ENCODE results near the gene ST7.
"Not testable (repeated sequence)": the region's sequence is repeated elsewhere in the genome, so short reads cannot be mapped to it uniquely, and the experiment has no call there.

ST7 gene

DNA sequence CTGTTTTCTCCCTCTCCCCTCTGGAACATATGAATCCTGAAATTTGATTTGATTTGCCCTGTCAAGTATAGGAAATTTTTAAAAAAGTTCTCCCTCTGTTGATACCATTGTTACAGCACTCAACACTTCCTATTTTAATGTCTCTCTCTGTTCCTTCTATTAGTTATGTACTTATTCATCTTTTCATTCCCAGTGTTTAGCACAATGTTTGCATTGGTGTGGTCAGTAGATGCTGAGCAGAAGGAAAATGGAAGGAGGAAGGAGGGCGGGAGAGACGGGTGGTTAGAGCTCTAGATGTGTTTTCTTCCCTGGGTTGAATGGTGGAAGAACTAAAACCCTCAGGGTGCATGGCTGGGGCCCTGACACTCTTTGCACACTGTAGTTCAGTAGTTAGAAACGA lies 290.1 kb downstream of the ST7 start:
- no peaks in the 10 kb centered on the region for H3K9me3 ChIP-seq (ENCODE audit: control insufficient read depth in 2 of 2, low read length in 2 of 2)
- no peaks in the 10 kb centered on the region for H3K36me3 ChIP-seq (ENCODE audit: control insufficient read depth in 2 of 2, insufficient read depth in 2 of 2, low read length in 2 of 2)
- H3K4me3 ChIP-seq (ENCODE audit: low read length in 2 of 2): no peak overlapping the region
- H3K27ac ChIP-seq (ENCODE audit: low read length): no peak overlapping the region
- no peaks in the 10 kb centered on the region for H3K4me1 ChIP-seq (ENCODE audit: control insufficient read depth, insufficient read depth, low read length)
- H3K9ac ChIP-seq (ENCODE audit: low read length in 2 of 2): no peak overlapping the region
- no peaks in the 10 kb centered on the region for H3K27me3 ChIP-seq (ENCODE audit: control insufficient read depth in 1 of 2, insufficient read depth in 2 of 2, low read length in 2 of 2)

DNA sequence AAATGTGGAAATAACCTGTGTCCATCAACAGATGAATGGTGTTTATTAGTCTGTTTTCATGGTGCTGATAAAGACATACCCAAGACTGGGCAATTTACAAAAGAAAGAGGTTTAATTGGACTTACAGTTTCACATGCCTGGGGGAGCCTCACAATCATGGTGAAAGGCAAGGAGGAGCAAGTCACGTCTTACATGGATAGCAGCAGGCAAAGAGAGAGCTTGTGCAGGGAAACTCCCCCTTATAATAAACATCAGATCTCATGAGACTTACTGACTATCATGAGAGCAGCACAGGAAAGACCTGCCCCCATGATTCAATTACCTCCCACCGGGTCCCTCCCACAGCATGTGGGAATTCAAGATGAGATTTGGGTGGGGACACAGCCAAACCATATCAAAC lies 292.4 kb downstream of the ST7 start:
- H3K4me3 ChIP-seq (ENCODE audit: low read length in 2 of 2); H3K9ac ChIP-seq (ENCODE audit: low read length in 2 of 2); H3K36me3 ChIP-seq (ENCODE audit: control insufficient read depth in 2 of 2, insufficient read depth in 2 of 2, low read length in 2 of 2); H3K27me3 ChIP-seq (ENCODE audit: control insufficient read depth in 1 of 2, insufficient read depth in 2 of 2, low read length in 2 of 2); H3K4me1 ChIP-seq (ENCODE audit: control insufficient read depth, insufficient read depth, low read length); H3K27ac ChIP-seq (ENCODE audit: low read length); H3K9me3 ChIP-seq (ENCODE audit: control insufficient read depth in 2 of 2, low read length in 2 of 2): not testable (repeated sequence)

DNA sequence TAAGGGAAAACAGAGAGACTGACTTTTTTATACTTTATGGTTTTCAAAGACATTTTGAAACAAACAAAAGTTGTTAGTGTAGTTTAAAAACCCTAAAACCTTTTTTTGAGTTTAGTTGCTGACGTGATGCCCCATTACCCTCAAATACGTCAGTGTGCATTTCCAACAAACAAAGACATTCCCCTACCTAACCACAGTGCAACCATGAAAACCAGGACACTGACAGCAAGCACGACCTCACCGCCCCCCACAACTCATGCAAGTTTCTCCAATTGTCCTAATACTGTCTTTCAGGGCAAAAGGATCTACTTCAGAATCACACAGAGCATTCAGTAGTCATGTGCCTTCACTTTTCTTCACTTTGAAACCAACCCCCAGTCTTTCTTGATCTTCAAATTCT lies 294.5 kb downstream of the ST7 start:
- no peak overlapping the region for H3K9ac ChIP-seq (ENCODE audit: low read length in 2 of 2)
- H3K27me3 ChIP-seq (ENCODE audit: control insufficient read depth in 1 of 2, insufficient read depth in 2 of 2, low read length in 2 of 2): no peaks in the 10 kb centered on the region
- no peaks in the 10 kb centered on the region for H3K36me3 ChIP-seq (ENCODE audit: control insufficient read depth in 2 of 2, insufficient read depth in 2 of 2, low read length in 2 of 2)
- no peaks in the 10 kb centered on the region for H3K4me1 ChIP-seq (ENCODE audit: control insufficient read depth, insufficient read depth, low read length)
- H3K4me3 ChIP-seq (ENCODE audit: low read length in 2 of 2): no peak overlapping the region
- no peaks in the 10 kb centered on the region for H3K9me3 ChIP-seq (ENCODE audit: control insufficient read depth in 2 of 2, low read length in 2 of 2)
- H3K27ac ChIP-seq (ENCODE audit: low read length): no peak overlapping the region

DNA sequence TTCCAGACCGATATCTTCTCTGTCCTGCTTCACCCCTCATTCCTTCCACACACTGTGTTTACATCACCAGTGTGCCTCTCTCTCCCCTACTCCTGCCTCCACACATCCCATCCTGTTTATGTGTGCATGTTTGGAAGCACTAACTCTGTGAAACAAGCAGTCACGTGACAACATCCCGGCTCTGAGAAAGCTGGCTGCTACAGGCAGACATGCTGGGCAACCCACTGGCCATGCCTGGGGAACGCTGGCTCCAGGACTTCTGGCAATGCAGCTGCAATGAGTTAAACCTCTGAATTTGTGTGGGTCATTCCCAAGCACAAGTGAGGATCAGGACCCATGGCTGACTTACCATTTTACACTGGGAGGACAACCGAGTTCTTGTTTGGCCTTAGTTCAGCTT lies 295.5 kb downstream of the ST7 start:
- H3K27me3 ChIP-seq (ENCODE audit: control insufficient read depth in 1 of 2, insufficient read depth in 2 of 2, low read length in 2 of 2): no peaks in the 10 kb centered on the region
- H3K4me1 ChIP-seq (ENCODE audit: control insufficient read depth, insufficient read depth, low read length): no peaks in the 10 kb centered on the region
- no peak overlapping the region for H3K9ac ChIP-seq (ENCODE audit: low read length in 2 of 2)
- no peak overlapping the region for H3K4me3 ChIP-seq (ENCODE audit: low read length in 2 of 2)
- no peak overlapping the region for H3K27ac ChIP-seq (ENCODE audit: low read length)
- no peaks in the 10 kb centered on the region for H3K9me3 ChIP-seq (ENCODE audit: control insufficient read depth in 2 of 2, low read length in 2 of 2)
- no peaks in the 10 kb centered on the region for H3K36me3 ChIP-seq (ENCODE audit: control insufficient read depth in 2 of 2, insufficient read depth in 2 of 2, low read length in 2 of 2)

DNA sequence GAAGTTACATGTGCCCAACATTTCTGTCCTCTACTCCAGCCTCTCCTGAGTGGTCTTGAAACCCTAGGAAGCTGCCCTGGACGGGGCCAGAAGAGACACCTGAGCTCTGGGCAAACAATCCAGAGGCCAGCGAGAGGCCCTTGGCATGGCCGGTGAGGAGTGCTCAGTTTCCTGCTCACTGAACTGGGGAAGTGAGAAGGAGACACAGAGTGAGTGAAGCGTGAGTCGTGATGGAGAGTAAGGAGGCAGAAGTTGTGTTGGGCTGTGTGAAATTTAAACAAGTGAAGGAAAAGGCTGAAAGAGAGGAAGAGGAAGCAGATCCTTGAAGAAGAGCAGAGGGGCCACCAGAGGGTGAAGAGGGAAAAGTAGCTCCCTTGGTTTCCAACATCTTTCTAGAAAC lies 296.4 kb downstream of the ST7 start:
- Histone ChIP-seq H3K27ac (ENCODE audit: low read length) (no peak overlapping the region), H3K4me1 (ENCODE audit: control insufficient read depth, insufficient read depth, low read length) (no peaks in the 10 kb centered on the region), H3K27me3 (ENCODE audit: control insufficient read depth in 1 of 2, insufficient read depth in 2 of 2, low read length in 2 of 2) (no peaks in the 10 kb centered on the region), H3K4me3 (ENCODE audit: low read length in 2 of 2) (no peak overlapping the region), H3K36me3 (ENCODE audit: control insufficient read depth in 2 of 2, insufficient read depth in 2 of 2, low read length in 2 of 2) (no peaks in the 10 kb centered on the region), H3K9ac (ENCODE audit: low read length in 2 of 2) (no peak overlapping the region), H3K9me3 (ENCODE audit: control insufficient read depth in 2 of 2, low read length in 2 of 2) (no peaks in the 10 kb centered on the region)

DNA sequence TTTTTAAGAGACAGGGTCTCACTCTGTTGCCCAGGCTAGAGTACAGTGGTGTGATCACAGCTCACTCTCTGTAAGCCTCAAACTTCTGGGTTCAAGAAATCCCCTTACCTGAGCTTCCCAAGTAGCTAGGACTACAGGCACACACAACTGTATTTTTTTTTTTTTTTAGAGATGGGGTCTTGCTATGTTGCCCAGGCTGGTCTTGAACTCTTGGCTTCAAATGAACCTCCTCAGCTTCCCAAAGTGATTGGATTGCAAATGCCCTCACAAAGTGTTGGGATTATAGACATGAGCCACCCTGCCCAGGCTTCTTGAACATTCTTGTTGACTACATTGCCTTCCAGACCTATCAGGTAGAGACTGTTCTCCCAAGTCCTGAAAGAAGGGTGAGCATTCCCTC lies 296.9 kb downstream of the ST7 start:
- Histone ChIP-seq H3K9ac (ENCODE audit: low read length in 2 of 2) (no peak overlapping the region), H3K27ac (ENCODE audit: low read length) (no peak overlapping the region), H3K4me1 (ENCODE audit: control insufficient read depth, insufficient read depth, low read length) (no peaks in the 10 kb centered on the region), H3K27me3 (ENCODE audit: control insufficient read depth in 1 of 2, insufficient read depth in 2 of 2, low read length in 2 of 2) (no peaks in the 10 kb centered on the region), H3K36me3 (ENCODE audit: control insufficient read depth in 2 of 2, insufficient read depth in 2 of 2, low read length in 2 of 2) (no peaks in the 10 kb centered on the region), H3K9me3 (ENCODE audit: control insufficient read depth in 2 of 2, low read length in 2 of 2) (no peaks in the 10 kb centered on the region), H3K4me3 (ENCODE audit: low read length in 2 of 2) (no peak overlapping the region)

DNA sequence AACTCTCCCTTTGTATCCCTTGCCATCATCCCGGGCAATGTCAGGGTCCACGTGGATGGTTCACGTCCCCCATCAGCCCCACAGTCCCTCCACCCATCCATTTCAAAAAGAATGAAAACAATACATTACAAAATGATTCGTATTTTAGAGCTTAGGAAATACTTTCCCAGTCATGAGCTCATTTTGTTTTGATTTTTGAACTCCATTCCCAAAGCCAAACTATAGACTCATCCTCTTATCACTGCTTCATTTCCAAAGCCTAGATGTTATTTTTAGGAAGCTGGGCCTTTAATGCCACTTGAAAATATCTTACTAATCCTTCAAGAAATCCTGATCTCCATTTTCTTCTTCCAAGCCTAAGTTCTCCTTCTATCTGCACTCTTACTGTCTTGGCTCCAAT lies 297.5 kb downstream of the ST7 start:
- H3K9me3 ChIP-seq (ENCODE audit: control insufficient read depth in 2 of 2, low read length in 2 of 2): no peaks in the 10 kb centered on the region
- H3K27me3 ChIP-seq (ENCODE audit: control insufficient read depth in 1 of 2, insufficient read depth in 2 of 2, low read length in 2 of 2): no peaks in the 10 kb centered on the region
- H3K4me3 ChIP-seq (ENCODE audit: low read length in 2 of 2): no peak overlapping the region
- H3K27ac ChIP-seq (ENCODE audit: low read length): no peak overlapping the region
- H3K36me3 ChIP-seq (ENCODE audit: control insufficient read depth in 2 of 2, insufficient read depth in 2 of 2, low read length in 2 of 2): no peaks in the 10 kb centered on the region
- no peaks in the 10 kb centered on the region for H3K4me1 ChIP-seq (ENCODE audit: control insufficient read depth, insufficient read depth, low read length)
- no peak overlapping the region for H3K9ac ChIP-seq (ENCODE audit: low read length in 2 of 2)

DNA sequence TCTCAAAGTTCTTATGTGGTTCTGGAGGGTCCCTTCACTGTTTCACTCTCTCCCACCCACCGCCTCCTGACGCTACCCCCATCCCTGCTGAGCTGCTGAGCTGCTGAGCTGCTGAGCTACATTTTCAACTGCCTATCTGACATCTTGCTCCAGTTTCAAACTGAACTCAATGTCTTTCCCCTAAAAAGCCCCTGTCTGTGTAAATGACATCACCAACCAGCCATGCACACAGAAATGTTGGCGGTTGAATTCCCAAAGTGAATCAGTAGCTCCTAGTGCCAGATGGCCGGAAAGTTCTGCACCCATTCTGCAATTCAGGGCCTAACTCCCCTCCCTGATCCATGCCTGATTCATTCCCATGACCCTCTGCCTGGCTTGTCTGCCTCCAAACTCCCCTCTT lies 298.4 kb downstream of the ST7 start:
- Histone ChIP-seq H3K4me1 (ENCODE audit: control insufficient read depth, insufficient read depth, low read length) (no peaks in the 10 kb centered on the region), H3K27ac (ENCODE audit: low read length) (no peak overlapping the region), H3K27me3 (ENCODE audit: control insufficient read depth in 1 of 2, insufficient read depth in 2 of 2, low read length in 2 of 2) (no peaks in the 10 kb centered on the region), H3K36me3 (ENCODE audit: control insufficient read depth in 2 of 2, insufficient read depth in 2 of 2, low read length in 2 of 2) (no peaks in the 10 kb centered on the region), H3K9ac (ENCODE audit: low read length in 2 of 2) (no peak overlapping the region), H3K9me3 (ENCODE audit: control insufficient read depth in 2 of 2, low read length in 2 of 2) (no peaks in the 10 kb centered on the region), H3K4me3 (ENCODE audit: low read length in 2 of 2) (no peak overlapping the region)

DNA sequence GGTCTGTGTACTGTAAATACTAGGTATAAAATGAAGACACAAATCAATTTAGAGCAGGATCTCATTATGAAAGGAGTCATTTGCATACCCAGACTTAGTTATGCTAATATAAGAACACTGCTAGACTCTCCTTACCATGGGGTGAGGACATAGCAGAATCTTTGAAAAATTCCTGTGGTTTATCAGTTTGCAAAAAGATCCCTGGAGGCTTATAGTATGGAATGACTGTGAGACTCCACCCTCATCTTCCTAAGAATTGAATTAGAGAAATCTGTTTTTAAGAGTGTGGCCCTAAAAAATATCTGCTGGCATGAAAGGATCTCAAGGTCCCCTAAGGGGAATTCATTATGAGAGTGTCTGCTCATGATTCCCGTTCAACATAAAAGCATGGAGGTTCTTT lies 306.3 kb downstream of the ST7 start:
- Histone ChIP-seq H3K27me3 (ENCODE audit: control insufficient read depth in 1 of 2, insufficient read depth in 2 of 2, low read length in 2 of 2) (no peaks in the 10 kb centered on the region), H3K27ac (ENCODE audit: low read length) (no peak overlapping the region), H3K36me3 (ENCODE audit: control insufficient read depth in 2 of 2, insufficient read depth in 2 of 2, low read length in 2 of 2) (no peaks in the 10 kb centered on the region), H3K9me3 (ENCODE audit: control insufficient read depth in 2 of 2, low read length in 2 of 2) (no peaks in the 10 kb centered on the region), H3K4me3 (ENCODE audit: low read length in 2 of 2) (no peak overlapping the region), H3K4me1 (ENCODE audit: control insufficient read depth, insufficient read depth, low read length) (no peaks in the 10 kb centered on the region), H3K9ac (ENCODE audit: low read length in 2 of 2) (no peak overlapping the region)

DNA sequence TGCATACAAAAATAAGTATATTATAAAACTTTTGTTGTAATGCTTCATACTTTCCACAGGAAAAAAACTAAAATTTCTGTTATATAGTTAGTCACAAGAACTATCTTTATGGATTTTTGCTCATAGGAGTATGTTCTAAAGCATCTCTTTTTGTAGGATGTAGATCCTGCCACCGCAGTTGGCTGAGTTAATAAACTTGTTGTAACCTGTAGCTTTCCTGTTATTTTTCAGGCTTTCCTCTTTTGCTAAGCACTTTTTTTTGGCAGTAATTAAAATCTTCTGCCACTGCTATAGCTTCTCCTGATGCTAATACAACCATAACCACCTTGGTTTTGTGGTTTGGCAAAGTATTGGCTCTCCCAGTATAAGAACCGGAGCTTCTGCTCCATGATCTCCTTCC lies 309.2 kb downstream of the ST7 start:
- no peaks in the 10 kb centered on the region for H3K9me3 ChIP-seq (ENCODE audit: control insufficient read depth in 2 of 2, low read length in 2 of 2)
- no peaks in the 10 kb centered on the region for H3K27me3 ChIP-seq (ENCODE audit: control insufficient read depth in 1 of 2, insufficient read depth in 2 of 2, low read length in 2 of 2)
- H3K27ac ChIP-seq (ENCODE audit: low read length): no peak overlapping the region
- H3K4me1 ChIP-seq (ENCODE audit: control insufficient read depth, insufficient read depth, low read length): no peaks in the 10 kb centered on the region
- no peaks in the 10 kb centered on the region for H3K36me3 ChIP-seq (ENCODE audit: control insufficient read depth in 2 of 2, insufficient read depth in 2 of 2, low read length in 2 of 2)
- no peak overlapping the region for H3K4me3 ChIP-seq (ENCODE audit: low read length in 2 of 2)
- H3K9ac ChIP-seq (ENCODE audit: low read length in 2 of 2): no peak overlapping the region

DNA sequence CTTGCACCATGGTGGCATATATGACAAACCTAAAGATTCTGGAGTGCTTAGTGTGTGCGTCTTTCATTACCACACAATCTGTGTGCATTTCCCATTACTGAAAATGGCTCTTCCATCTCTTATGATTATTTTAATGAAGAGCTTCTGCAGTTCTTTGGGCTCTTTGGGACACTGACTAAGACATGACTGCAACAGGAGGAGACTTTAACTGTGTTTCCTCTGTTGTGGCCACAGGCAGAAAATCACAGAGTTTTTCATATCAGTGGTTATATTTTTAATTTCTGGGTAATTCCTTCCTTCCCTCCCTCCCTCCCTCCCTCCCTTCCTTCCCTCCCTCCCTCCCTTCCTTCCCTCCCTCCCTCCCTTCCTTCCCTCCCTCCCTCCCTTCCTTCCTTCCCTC lies 311.4 kb downstream of the ST7 start:
- Histone ChIP-seq H3K27me3 (ENCODE audit: control insufficient read depth in 1 of 2, insufficient read depth in 2 of 2, low read length in 2 of 2) (no peaks in the 10 kb centered on the region), H3K9ac (ENCODE audit: low read length in 2 of 2) (no peak overlapping the region), H3K36me3 (ENCODE audit: control insufficient read depth in 2 of 2, insufficient read depth in 2 of 2, low read length in 2 of 2) (no peaks in the 10 kb centered on the region), H3K27ac (ENCODE audit: low read length) (no peak overlapping the region), H3K9me3 (ENCODE audit: control insufficient read depth in 2 of 2, low read length in 2 of 2) (no peaks in the 10 kb centered on the region), H3K4me1 (ENCODE audit: control insufficient read depth, insufficient read depth, low read length) (no peaks in the 10 kb centered on the region), H3K4me3 (ENCODE audit: low read length in 2 of 2) (no peak overlapping the region)

DNA sequence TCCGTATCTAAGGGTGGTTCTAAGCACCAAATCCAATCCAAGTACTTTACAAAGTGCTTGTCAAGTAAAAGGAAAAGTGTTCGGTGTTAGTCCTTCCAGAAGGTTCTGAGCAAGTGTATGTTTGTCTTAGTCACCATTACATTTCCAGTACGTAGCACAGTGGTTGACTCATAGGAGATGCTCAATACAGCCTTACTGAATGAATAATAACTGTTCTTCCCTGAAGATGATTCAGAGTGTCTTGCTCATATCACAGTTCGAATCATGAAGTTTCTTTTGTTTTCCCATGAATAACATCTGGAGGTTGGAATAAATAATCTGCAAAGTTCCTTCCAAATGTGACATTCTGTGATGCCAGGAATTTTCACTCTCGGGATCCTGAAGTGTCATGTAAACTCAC lies 316.1 kb downstream of the ST7 start:
- Histone ChIP-seq H3K36me3 (ENCODE audit: control insufficient read depth in 2 of 2, insufficient read depth in 2 of 2, low read length in 2 of 2) (no peaks in the 10 kb centered on the region), H3K4me1 (ENCODE audit: control insufficient read depth, insufficient read depth, low read length) (no peaks in the 10 kb centered on the region), H3K9me3 (ENCODE audit: control insufficient read depth in 2 of 2, low read length in 2 of 2) (no peaks in the 10 kb centered on the region), H3K27ac (ENCODE audit: low read length) (no peak overlapping the region), H3K4me3 (ENCODE audit: low read length in 2 of 2) (no peak overlapping the region), H3K27me3 (ENCODE audit: control insufficient read depth in 1 of 2, insufficient read depth in 2 of 2, low read length in 2 of 2) (peaks cover 0 to 2% of the 10 kb centered on the region in 2 donors), H3K9ac (ENCODE audit: low read length in 2 of 2) (no peak overlapping the region)

All from stomach smooth muscle (tissue), 2 donors.